Dendritic cell treated with granulocyte-macrophage colony-stimulating factor and Interleukin-4, amounts not matched to agents 40 ng/mL and 50 ng/mL, for 4 days (primary cell): ENCODE results near the gene DHX58.

Experiments used
- H3K27ac Mint-ChIP-seq: one replicate; pipeline ENCODE4 v1.8.0; 2022; ENCODE audit warnings: mild to moderate bottlenecking, mixed read lengths
- H3K27me3 Mint-ChIP-seq: one replicate; pipeline ENCODE4 v1.8.0; 2022; ENCODE audit warnings: mild to moderate bottlenecking, mixed read lengths
- H3K36me3 Mint-ChIP-seq: one replicate; pipeline ENCODE4 v1.8.0; 2022; ENCODE audit warnings: low read depth, mixed read lengths
- H3K4me1 Mint-ChIP-seq: one replicate; pipeline ENCODE4 v1.8.0; 2022; ENCODE audit warnings: low read depth, mixed read lengths
- H3K4me3 Mint-ChIP-seq: one replicate; pipeline ENCODE4 v1.8.0; 2022; ENCODE audit warnings: mild to moderate bottlenecking, moderate library complexity, mixed read lengths
- H3K9me3 Mint-ChIP-seq: one replicate; pipeline ENCODE4 v1.8.0; 2022; ENCODE audit warnings: mixed read lengths
- intact Hi-C: fragments of 100-400 bp; cut with micrococcal nuclease; formaldehyde crosslinking; loops from one replicate; pipeline ENCODE4 v1.15.0; 2022

The DHX58 gene

GRCh38 chr17:42135664-42136653 is 23.4 kb upstream of the DHX58 start:
- peak overlapping the region; percentile 92 for H3K27ac Mint-ChIP-seq
- intact Hi-C loops, result no loop called here
- H3K4me1 Mint-ChIP-seq, result peaks cover 80% of the 10 kb centered on the region
- no peaks in the 10 kb centered on the region for H3K9me3 Mint-ChIP-seq
- peak overlapping the region; percentile 59 for H3K4me3 Mint-ChIP-seq
- no peaks in the 10 kb centered on the region for H3K27me3 Mint-ChIP-seq
- peaks cover 77% of the 10 kb centered on the region for H3K36me3 Mint-ChIP-seq

GRCh38 chr17:42135151-42135550 is 22.6 kb upstream of the DHX58 start:
- no peaks in the 10 kb centered on the region for H3K9me3 Mint-ChIP-seq
- peak overlapping the region; percentile 92 for H3K27ac Mint-ChIP-seq

GRCh38 chr17:42133461-42134041 is 21.0 kb upstream of the DHX58 start:
- Mint-ChIP-seq H3K36me3 (peaks cover 86% of the 10 kb centered on the region), H3K4me3 (no peak overlapping the region), H3K4me1 (peaks cover 84% of the 10 kb centered on the region), H3K9me3 (no peaks in the 10 kb centered on the region), H3K27ac (peak overlapping the region; percentile 85), H3K27me3 (no peaks in the 10 kb centered on the region)
- intact Hi-C loops, result loop anchor here (5.0 kb wide), 1 partner anchor 34 kb away; no protein-coding TSS in a partner anchor

More at GRCh38 chr17:42135151-42135550, 22.6 kb upstream of the DHX58 start:
- Mint-ChIP-seq H3K36me3 (peaks cover 78% of the 10 kb centered on the region), H3K4me1 (peaks cover 83% of the 10 kb centered on the region), H3K27me3 (no peaks in the 10 kb centered on the region), H3K4me3 (no peak overlapping the region)
- intact Hi-C loops, result no loop called here

GRCh38 chr17:42132941-42133340 is 20.4 kb upstream of the DHX58 start:
- Mint-ChIP-seq H3K4me3 (peak overlapping the region; percentile 64), H3K27ac (peak overlapping the region; percentile 85), H3K4me1 (peaks cover 84% of the 10 kb centered on the region), H3K27me3 (no peaks in the 10 kb centered on the region), H3K36me3 (peaks cover 88% of the 10 kb centered on the region), H3K9me3 (no peaks in the 10 kb centered on the region)
- intact Hi-C loops, result loop anchor here (5.0 kb wide), 1 partner anchor 34 kb away; no protein-coding TSS in a partner anchor

DNA sequence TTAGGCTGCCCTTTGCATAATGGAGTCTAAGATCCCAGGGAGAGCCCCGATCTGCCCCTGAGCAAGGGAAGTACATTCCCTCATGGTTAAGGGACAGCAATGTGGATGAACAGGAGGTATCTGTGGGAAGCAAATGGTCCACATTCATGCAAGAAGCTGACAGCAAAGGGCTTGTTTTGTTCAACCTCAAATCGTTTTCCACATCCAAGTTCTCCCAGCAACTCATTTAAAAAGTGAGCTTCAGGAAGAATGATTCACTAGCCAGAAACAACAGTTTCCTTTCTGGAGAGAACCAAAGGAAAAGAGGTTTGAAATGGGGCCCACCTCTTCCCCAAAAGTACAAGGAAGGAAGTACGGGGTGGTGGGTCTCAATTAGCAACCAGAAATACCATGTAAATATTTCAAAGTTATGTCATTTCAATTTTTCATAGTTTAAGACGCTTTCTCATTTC is 19.5 kb upstream of the DHX58 start:
- Mint-ChIP-seq H3K36me3 (peaks cover 88% of the 10 kb centered on the region), H3K27me3 (no peaks in the 10 kb centered on the region), H3K4me3 (no peak overlapping the region), H3K27ac (peak overlapping the region; percentile 85), H3K4me1 (peaks cover 82% of the 10 kb centered on the region), H3K9me3 (no peaks in the 10 kb centered on the region)
- intact Hi-C loops, result loop anchor here (5.0 kb wide), 1 partner anchor 35 kb away; no protein-coding TSS in a partner anchor

- Mint-ChIP-seq H3K9me3 (no peaks in the 10 kb centered on the region), H3K4me1 (peaks cover 75% of the 10 kb centered on the region), H3K27me3 (no peaks in the 10 kb centered on the region), H3K36me3 (peaks cover 88% of the 10 kb centered on the region), H3K4me3 (peak overlapping the region; percentile 2), H3K27ac (peak overlapping the region; percentile 85)
- intact Hi-C loops, result loop anchor here (5.0 kb wide), 1 partner anchor 36 kb away; no protein-coding TSS in a partner anchor
Observed at GRCh38 chr17:42131232-42131631, 18.7 kb upstream of the DHX58 start.

- H3K27ac Mint-ChIP-seq, result peak overlapping the region; percentile 85
- H3K27me3 Mint-ChIP-seq, result no peaks in the 10 kb centered on the region
- intact Hi-C loops, result loop anchor here (5.0 kb wide), 1 partner anchor 37 kb away; no protein-coding TSS in a partner anchor
- H3K4me3 Mint-ChIP-seq, result peak overlapping the region; percentile 53
- peaks cover 88% of the 10 kb centered on the region for H3K36me3 Mint-ChIP-seq
- peaks cover 67% of the 10 kb centered on the region for H3K4me1 Mint-ChIP-seq
- no peaks in the 10 kb centered on the region for H3K9me3 Mint-ChIP-seq
Observed at GRCh38 chr17:42130310-42130936, 17.9 kb upstream of the DHX58 start.

- Mint-ChIP-seq H3K27ac (peak overlapping the region; percentile 85), H3K36me3 (peaks cover 92% of the 10 kb centered on the region), H3K9me3 (no peaks in the 10 kb centered on the region), H3K4me1 (peaks cover 64% of the 10 kb centered on the region), H3K4me3 (peak overlapping the region; percentile 44), H3K27me3 (no peaks in the 10 kb centered on the region)
- intact Hi-C loops, result no loop called here
Observed at GRCh38 chr17:42129109-42129837, 16.8 kb upstream of the DHX58 start.

GRCh38 chr17:42127414-42127813 is 14.9 kb upstream of the DHX58 start:
- intact Hi-C loops, result no loop called here
- peak overlapping the region; percentile 46 for H3K27ac Mint-ChIP-seq
- H3K27me3 Mint-ChIP-seq, result no peaks in the 10 kb centered on the region
- no peaks in the 10 kb centered on the region for H3K9me3 Mint-ChIP-seq
- peaks cover 49% of the 10 kb centered on the region for H3K4me1 Mint-ChIP-seq
- peaks cover 90% of the 10 kb centered on the region for H3K36me3 Mint-ChIP-seq
- no peak overlapping the region for H3K4me3 Mint-ChIP-seq

DNA sequence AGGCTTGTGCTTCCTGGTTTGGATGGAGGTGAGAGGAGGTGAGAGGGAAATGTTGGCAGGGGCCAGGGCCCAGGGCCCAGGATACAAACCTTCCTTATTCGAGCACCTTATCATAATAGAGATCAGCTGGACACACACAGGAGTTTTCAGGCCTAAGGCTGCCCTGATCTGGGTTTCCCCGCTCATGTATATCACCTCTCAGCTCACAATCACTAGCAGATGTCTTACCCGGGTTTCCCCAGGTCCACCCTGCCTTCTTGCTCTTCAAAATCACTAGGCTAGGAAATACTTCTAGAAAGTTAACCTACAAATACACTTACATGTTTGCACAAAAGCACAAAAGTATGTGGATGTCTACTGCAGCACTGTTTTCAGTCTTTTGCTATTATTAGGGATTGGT is 14.3 kb upstream of the DHX58 start:
- Mint-ChIP-seq H3K9me3 (no peaks in the 10 kb centered on the region), H3K4me1 (peaks cover 53% of the 10 kb centered on the region), H3K27ac (peak overlapping the region; percentile 46), H3K4me3 (no peak overlapping the region), H3K36me3 (peaks cover 96% of the 10 kb centered on the region), H3K27me3 (no peaks in the 10 kb centered on the region)
- intact Hi-C loops, result no loop called here

GRCh38 chr17:42125565-42125964 is 13.1 kb upstream of the DHX58 start:
- Mint-ChIP-seq H3K36me3 (peaks cover 85% of the 10 kb centered on the region), H3K4me1 (peaks cover 48% of the 10 kb centered on the region), H3K27me3 (no peaks in the 10 kb centered on the region), H3K27ac (no peak overlapping the region), H3K4me3 (no peak overlapping the region), H3K9me3 (no peaks in the 10 kb centered on the region)
- intact Hi-C loops, result no loop called here

GRCh38 chr17:42124256-42124655 is 11.7 kb upstream of the DHX58 start:
- no peak overlapping the region for H3K4me3 Mint-ChIP-seq
- no peaks in the 10 kb centered on the region for H3K9me3 Mint-ChIP-seq
- no peak overlapping the region for H3K27ac Mint-ChIP-seq
- H3K4me1 Mint-ChIP-seq, result peaks cover 44% of the 10 kb centered on the region
- H3K27me3 Mint-ChIP-seq, result no peaks in the 10 kb centered on the region
- intact Hi-C loops, result no loop called here
- H3K36me3 Mint-ChIP-seq, result peaks cover 81% of the 10 kb centered on the region
